DND-41 (cell line): ENCODE results near the gene PLD1.

Source experiments
- ATAC-seq: fragments of 200-7000 bp; cut with Tn5 transposase; 3 replicates; pipeline ENCODE4 v1.9.1; 2021; ENCODE audit warnings: low read depth; ENCODE audit not compliant: insufficient read depth
- DNase-seq: peaks from one replicate; pipeline ENCODE4 v3.0.0-alpha.2; 2020
- H2AFZ ChIP-seq: 2 replicates; pipeline ENCODE4 v1.6.0; 2012; ENCODE audit warnings: low read depth, low read length
- H3K27ac ChIP-seq: 2 replicates; pipeline ENCODE4 v1.5.1; 2012; ENCODE audit warnings: low read length, inconsistent platforms
- H3K27me3 ChIP-seq: fragments of 200-600 bp; sonication (generic); 2 replicates; pipeline ENCODE4 v1.6.0; 2012; ENCODE audit warnings: low read length, mild to moderate bottlenecking, inconsistent platforms; ENCODE audit not compliant: insufficient read depth, poor library complexity
- H3K36me3 ChIP-seq: 2 replicates; pipeline ENCODE4 v1.5.1; 2012; ENCODE audit warnings: low read length, inconsistent platforms; ENCODE audit not compliant: insufficient read depth
- H3K4me1 ChIP-seq: 2 replicates; pipeline ENCODE4 v1.5.1; 2012; ENCODE audit warnings: mild to moderate bottlenecking, low read length; ENCODE audit not compliant: insufficient read depth
- H3K4me2 ChIP-seq: 2 replicates; pipeline ENCODE4 v1.6.0; 2012; ENCODE audit warnings: mild to moderate bottlenecking, moderate library complexity, low read length, inconsistent platforms; ENCODE audit not compliant: insufficient read depth
- H3K4me3 ChIP-seq, 2 experiments: fragments of 200-600 bp in 1 of 2; shearing (Covaris generic) in 1 of 2; 2 replicates each; pipeline ENCODE4 v1.5.1; 2012 to 2016; ENCODE audit warnings: inconsistent platforms in 2 of 2, low read length in 2 of 2, mild to moderate bottlenecking in 2 of 2, low read depth in 1 of 2, moderate library complexity in 1 of 2
- H3K79me2 ChIP-seq: 2 replicates; pipeline ENCODE4 v1.6.0; 2012; ENCODE audit warnings: low read length, inconsistent platforms; ENCODE audit not compliant: insufficient read depth
- H3K9ac ChIP-seq: 2 replicates; pipeline ENCODE4 v1.6.0; 2012; ENCODE audit warnings: low read depth, mild to moderate bottlenecking, inconsistent platforms, low read length, moderate library complexity
- H3K9me3 ChIP-seq: 2 replicates; pipeline ENCODE4 v1.5.1; 2012; ENCODE audit warnings: low read length, moderate library complexity, mild to moderate bottlenecking, inconsistent platforms; ENCODE audit not compliant: insufficient read depth, severe bottlenecking
- H4K20me1 ChIP-seq: 2 replicates; pipeline ENCODE4 v1.6.0; 2012; ENCODE audit warnings: low read length; ENCODE audit not compliant: insufficient read depth
- CTCF ChIP-seq: IDR thresholded peaks from 2 replicates; pipeline ENCODE4 v1.5.1; 2012; ENCODE audit warnings: borderline replicate concordance, low read length, moderate library complexity, mild to moderate bottlenecking; ENCODE audit not compliant: poor library complexity, severe bottlenecking; ENCODE audit errors: extremely low read depth
- EZH2 ChIP-seq: IDR thresholded peaks from 3 replicates; pipeline ENCODE4 v1.6.1; 2012; ENCODE audit warnings: borderline replicate concordance, low read depth, mild to moderate bottlenecking, moderate library complexity, low read length, inconsistent platforms; ENCODE audit not compliant: severe bottlenecking

PLD1 gene

GRCh38 chr3:171745577-171746319 lies 64.5 kb downstream of the PLD1 start:
- no peaks in the 10 kb centered on the region for H3K27me3 ChIP-seq
- H3K4me1 ChIP-seq = no peaks in the 10 kb centered on the region
- H3K9ac ChIP-seq = no peak overlapping the region
- no peak for ATAC-seq
- H4K20me1 ChIP-seq = no peaks in the 10 kb centered on the region
- no peaks in the 10 kb centered on the region for H3K79me2 ChIP-seq
- no peaks in the 10 kb centered on the region for H3K9me3 ChIP-seq
- no peaks in the 10 kb centered on the region for H3K36me3 ChIP-seq
- TF ChIP-seq CTCF (no peak), EZH2 (no peak)
- H3K4me2 ChIP-seq = no peak overlapping the region
- no peak overlapping the region for H3K4me3 ChIP-seq
- no peak overlapping the region for H3K27ac ChIP-seq
- DNase-seq = no peak
- H2AFZ ChIP-seq = no peak overlapping the region

GRCh38 chr3:171744158-171744741 lies 66.0 kb downstream of the PLD1 start:
- Histone ChIP-seq H4K20me1 (no peaks in the 10 kb centered on the region), H2AFZ (no peak overlapping the region), H3K27me3 (no peaks in the 10 kb centered on the region), H3K9ac (no peak overlapping the region), H3K27ac (no peak overlapping the region), H3K4me1 (no peaks in the 10 kb centered on the region), H3K79me2 (no peaks in the 10 kb centered on the region), H3K9me3 (no peaks in the 10 kb centered on the region), H3K36me3 (no peaks in the 10 kb centered on the region), H3K4me3 (no peak overlapping the region), H3K4me2 (no peak overlapping the region)
- no peak for DNase-seq
- no peak for TF ChIP-seq CTCF
- TF ChIP-seq EZH2 = no peak
- ATAC-seq = no peak

- TF ChIP-seq EZH2 = no peak
- TF ChIP-seq CTCF = no peak
- Histone ChIP-seq H3K27ac (no peak overlapping the region), H4K20me1 (no peaks in the 10 kb centered on the region), H3K36me3 (no peaks in the 10 kb centered on the region), H2AFZ (no peak overlapping the region), H3K4me3 (no peak overlapping the region), H3K9ac (no peak overlapping the region), H3K9me3 (no peaks in the 10 kb centered on the region), H3K4me1 (no peaks in the 10 kb centered on the region), H3K27me3 (no peaks in the 10 kb centered on the region), H3K4me2 (no peak overlapping the region), H3K79me2 (no peaks in the 10 kb centered on the region)
- DNase-seq = no peak
- ATAC-seq = no peak
These were observed 66.7 kb downstream of the PLD1 start for GRCh38 chr3:171743327-171744157.
